NOMO-1 (cell line): ENCODE results near the gene DLK1.
A peak's percentile ranks its signal among the peaks of the same experiment; 100 is the strongest.

Experiments used
- DNase-seq, 2 experiments: peaks; one replicate each; lab custom pipeline; 2025; ENCODE audit not compliant: unreplicated experiment in 2 of 2; lab: John Stamatoyannopoulos, UW

DLK1 gene

DNA sequence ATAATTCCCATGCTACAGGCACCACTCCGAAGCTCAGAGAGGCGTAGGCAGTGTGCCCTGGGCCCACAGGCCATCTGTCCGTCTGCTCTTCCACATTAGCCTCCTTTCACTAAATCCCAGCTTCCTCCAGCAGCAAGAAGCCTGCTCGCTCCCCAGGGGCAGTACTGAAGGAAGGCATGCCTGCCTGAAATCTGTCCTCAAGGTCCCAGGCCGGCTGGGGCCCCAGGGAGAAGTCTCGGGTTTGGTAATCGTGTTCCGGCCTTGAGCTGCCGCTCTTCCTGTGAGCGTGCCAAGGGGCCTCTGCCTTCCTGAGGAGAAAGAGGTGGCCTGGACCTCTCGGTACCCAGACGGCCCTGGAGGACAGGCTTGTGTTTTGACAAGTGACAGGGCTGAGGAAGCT is 15.2 kb upstream of the DLK1 start:
- DNase-seq = peak; percentile 49 to 65

GRCh38 chr14:100712490-100712889 is 14.2 kb upstream of the DLK1 start:
- DNase-seq = no peak

- no peak for DNase-seq
Observed at GRCh38 chr14:100713705-100714104, 13.0 kb upstream of the DLK1 start.

DNA sequence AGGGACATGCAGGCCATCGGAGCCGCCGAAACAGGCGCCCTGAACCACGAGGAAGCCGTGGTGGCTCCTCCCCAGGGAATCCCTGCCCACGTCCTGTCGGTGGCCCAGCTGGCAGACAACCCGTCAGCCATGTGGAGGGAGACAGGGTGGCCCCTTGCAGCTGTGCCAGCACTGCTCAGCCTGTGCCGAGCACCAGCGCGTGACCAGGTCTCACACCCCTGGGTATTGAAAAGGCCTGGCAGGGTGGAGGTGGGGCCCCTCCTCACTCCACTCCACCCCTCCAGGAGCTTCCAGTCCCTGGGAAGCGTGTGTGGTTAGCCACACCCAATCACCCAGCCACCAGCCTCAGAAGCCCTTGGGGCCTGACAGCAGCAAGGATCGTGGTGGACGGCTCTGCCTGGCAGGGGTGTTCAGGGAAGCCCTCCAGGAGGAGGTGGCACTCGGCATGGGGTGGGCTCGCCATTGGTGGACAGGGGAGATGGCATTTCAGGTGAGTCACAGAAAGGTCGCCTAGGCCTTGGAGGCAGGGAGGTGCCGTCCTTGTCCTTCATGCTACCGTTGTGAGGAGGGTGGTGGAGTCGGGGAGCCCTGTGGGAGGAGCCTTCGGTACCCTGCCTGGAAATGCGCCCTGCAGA is 12.3 kb upstream of the DLK1 start:
- DNase-seq = no peak

- no peak for DNase-seq
Observed at GRCh38 chr14:100715332-100715731, 11.4 kb upstream of the DLK1 start.

GRCh38 chr14:100715803-100716202 is 10.9 kb upstream of the DLK1 start:
- DNase-seq = no peak

DNA sequence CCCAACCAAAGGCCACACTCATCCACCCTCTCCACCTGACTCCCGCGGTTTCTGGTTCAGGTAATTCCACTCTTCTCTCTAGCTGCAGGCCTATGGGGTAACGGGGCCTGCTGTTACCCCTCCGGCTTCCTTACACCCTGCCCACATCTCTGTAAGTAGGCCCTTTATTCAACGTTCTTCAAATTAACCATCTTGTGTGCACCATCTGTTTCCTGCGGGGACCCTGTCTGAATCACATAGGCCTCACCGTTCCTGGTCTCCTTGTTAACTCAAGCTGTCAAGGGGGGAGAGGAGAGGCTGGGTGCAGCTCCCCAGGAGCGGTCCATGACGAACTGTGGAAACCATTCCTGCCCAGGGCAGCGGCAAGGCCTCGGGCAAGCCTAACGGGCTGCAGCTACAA is 9.3 kb upstream of the DLK1 start:
- DNase-seq = no peak

DNA sequence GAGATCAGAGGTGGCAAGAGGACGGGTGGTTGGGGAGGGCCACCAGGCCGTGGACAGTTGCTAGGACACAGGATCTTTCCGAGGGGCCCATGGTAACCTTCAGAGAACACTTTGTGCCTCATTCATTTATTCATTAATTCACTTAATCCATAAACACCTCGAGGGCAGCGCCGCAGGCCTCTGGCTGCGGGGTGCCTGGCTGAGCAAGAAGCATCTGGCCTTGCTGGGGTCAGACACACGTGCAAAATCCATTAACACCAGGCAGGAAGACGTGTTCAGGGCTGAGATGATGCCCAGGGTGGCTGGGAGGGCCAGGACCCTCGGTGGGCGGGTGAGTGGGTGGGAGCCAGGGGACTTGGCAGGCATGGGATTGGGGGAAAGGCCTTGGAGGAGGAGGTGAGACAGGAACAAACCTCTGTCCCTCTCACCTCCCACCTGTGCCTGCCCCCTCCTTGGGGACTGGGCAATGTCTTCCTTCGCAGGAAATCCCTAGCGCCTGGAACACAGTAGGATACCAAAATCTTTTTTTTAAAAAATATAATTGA is 6.6 kb upstream of the DLK1 start:
- no peak for DNase-seq

DNA sequence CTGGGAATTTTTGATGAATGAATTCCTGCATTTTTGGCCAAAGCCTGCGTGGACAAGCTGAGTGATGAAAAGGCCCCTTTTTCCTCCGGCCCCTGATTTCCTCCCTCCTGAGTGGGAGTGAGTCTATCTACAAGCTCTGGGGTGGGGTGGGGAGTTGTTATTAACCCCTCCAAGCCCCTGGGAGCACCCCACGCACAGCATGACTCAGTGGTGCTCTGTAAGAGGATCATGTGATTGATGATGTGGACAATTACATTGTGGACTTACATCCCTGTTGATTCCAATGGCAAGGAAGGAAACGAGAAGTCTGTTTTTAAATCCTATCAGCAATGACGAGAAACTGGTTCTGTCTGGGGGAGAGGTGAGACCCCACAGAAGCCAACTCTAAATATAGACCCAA is 5.1 kb upstream of the DLK1 start:
- DNase-seq = no peak

DNA sequence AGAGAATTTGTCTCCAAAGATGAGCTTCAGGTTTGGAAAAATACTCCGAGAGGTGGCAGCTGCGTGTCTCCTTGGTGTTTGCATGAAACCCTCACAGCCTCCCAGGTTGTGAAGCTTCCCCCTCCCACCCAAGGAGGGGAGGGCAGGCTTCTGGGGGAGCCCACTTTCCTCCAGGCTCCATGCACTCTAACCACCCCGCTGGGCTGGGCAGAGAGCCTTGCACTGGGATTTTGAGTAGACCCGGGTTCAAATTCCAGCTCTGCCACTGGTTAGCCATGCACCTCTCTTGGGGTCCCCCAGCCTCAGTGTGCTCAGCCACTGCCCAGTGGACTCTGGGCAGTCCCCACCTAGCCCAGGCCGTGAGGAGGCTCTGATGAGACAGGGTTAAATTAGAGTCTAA is 4.3 kb upstream of the DLK1 start:
- DNase-seq = no peak

DNA sequence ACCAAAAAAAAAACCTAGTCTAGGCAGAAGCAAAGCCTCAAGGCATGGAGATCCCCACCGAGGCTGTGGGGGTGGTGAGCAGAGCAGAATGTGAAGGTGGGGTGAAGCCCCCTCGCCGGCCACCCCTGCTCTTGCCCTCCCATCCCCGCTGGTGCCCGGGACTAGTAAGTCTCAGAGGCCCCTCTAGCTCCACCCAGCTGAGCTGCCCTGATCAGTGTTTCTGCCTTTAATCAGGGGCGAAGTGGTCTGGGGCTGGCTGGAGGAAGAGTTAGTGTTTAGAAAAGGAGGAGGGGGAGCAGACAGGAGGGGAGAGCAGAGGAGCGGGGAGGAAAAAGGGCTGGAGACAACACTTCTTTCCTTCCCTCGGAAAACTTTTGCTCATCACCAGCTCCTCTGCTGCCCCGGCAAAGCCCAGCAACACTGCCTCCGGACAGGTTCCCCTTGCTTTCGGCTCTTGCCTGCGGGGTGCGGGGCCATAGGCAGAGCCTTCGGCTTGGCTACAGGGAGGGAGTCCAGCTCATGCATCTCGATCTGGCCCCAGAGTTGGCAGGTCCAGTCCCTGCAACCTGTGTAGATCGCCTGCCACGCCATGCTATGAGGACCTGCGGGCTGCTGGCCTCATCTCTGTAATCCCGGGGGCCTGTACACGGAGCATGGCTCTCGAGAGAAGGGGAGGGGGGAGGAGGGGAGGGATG is 3.4 kb upstream of the DLK1 start:
- DNase-seq = no peak

GRCh38 chr14:100723830-100724437 is 2.8 kb upstream of the DLK1 start:
- no peak for DNase-seq

- DNase-seq = no peak
Observed at GRCh38 chr14:100724536-100724935, 2.2 kb upstream of the DLK1 start.

- no peak for DNase-seq
Observed at GRCh38 chr14:100725587-100726387, 905 bp upstream of the DLK1 start.

DNA sequence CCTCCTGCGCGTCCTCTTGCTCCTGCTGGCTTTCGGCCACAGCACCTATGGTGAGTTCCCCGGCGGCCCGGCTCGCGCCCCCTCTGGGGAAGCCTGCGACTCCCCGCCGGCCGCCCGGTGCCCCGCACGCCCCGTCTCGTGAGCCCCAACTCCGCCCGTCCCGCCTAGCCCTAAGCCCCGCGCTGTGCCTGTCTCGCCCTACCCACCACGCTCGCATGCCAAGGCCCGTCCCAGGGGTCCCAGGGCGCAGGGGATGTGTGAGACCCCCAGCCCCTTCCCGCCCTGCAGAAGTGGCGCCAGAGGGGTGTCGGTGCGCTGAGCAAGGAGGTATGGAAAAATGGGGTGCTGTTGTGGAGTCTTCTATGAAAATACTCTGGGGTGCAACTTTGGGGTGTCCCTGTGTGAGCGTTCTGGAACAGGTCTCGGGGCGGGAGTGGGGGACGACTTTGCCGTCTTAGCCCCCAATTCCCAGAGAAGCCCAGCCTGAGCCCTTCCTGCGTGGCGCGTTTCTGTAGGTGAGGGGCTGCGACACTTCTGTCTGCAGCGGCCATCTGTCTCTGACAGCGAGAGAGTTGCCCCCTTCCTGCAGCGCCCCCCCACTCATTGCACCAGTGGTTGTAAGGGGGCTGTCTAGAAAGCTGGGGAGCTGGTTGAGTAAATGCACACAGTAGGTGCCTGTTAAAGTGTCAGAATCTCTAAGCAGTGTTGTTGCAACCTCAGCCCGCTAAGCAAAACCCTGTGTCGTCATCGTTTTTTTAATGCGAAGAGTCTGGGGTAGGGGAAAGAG is 587 bp downstream of the DLK1 start:
- no peak for DNase-seq

GRCh38 chr14:100727873-100728240 is 1.2 kb downstream of the DLK1 start:
- no peak for DNase-seq

DNA sequence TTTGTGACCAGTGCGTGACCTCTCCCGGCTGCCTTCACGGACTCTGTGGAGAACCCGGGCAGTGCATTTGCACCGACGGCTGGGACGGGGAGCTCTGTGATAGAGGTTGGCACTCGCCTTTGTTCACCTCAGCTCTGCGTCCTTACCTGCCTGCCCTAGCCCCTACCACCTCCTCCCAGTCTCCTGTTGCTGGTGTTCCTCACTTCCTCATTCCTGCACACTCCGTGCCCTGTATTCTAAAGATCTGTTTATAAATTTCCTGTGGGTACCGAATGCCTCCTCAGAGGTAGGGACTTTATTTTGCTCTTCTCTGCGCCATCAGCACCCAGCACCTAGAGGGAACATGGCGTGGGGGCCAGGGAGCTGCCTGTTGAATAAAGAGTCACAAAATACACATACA is 2.3 kb downstream of the DLK1 start:
- DNase-seq = no peak

DNA sequence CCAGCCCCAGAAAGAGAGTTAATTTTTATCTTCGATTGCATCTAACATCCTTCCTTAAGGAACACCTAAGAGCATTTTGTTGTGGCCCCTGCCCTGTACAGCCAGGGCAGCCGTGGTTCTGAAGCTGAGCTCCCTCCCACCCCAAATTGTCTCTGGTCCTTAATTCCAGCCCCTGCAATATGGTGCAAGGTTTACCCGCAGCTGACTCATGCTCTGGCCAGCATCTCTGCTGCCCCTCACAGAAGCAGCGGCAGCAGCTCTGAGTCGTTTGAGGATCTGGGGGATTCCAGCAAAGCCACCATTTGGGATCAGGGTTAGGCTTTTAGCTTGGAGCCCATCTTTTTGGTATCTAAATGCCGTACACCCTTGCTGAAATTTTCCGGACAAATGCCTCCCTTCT is 3.3 kb downstream of the DLK1 start:
- DNase-seq = no peak

DNA sequence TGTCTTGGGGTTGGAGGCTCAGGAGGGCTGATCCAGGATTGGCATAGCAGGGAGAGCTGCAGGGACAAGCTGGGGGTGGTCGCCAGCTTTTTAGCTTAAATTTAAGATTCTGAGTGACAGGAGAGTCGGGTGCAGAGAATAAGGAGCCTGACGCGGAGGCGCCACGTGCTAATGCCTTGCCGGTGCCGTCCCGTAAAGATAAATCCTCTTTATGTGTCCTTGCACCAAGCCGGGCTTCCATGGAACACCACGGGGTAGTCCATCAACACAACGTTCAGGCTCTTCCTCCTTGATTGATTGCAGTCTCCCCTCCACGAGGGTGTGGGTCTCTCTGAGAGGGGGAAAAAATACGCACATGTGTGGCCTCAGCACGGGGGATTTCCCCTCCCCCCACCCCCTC is 3.9 kb downstream of the DLK1 start:
- no peak for DNase-seq

DNA sequence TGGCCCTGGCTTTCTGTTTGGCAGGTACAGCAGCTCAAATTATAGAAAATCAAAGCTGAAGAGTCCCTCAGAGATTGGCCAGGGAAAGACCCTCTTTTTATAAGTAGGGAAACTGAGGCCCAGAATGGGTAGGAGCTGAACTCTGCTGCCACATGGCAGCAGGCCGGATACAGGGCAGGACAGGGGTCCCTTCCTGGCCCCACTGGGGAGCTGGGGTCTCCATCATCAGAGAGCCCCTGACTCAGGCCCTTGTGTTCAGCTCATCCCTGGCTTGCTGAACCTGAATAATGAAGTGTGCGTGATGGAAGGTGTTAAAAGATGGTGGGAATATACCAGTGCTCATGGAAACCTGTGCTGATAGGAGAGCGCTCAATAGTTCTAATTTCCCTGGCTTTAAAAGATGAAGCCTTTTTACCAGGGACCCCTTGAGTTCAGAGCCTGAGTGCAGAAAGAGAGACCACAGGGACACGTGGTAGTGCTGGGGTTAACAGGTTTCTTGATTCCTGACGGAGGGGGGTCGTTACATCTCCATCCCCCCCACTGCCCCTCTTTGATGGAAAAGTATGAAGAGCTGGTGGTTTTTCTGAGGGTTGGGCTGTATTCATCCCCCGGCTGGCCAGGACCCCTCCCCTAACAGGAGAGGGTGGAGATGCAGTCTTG is 4.4 kb downstream of the DLK1 start:
- no peak for DNase-seq
